ENCODE results near the gene RECK. TPM values are rescaled to one million over a fixed set of nuclear protein-coding genes. Genes with fewer than 3 reads are reported as not detected.

RECK gene
- total RNA-seq = 14.1 and 24.8 TPM in 2 replicates

GRCh38 chr9:36036780-36037548 lies at the start of gene RECK:
Gene RECK, plus strand, starts transcription at chr9:36036913. Its CDS starts 86 bp downstream, at chr9:36036999.

GRCh38 chr9:36136272-36136893 lies 99.7 kb downstream of the RECK start, which contains the start of gene GLIPR2:
Gene GLIPR2, plus strand, starts transcription at chr9:36136733. Its CDS starts 46 bp downstream, at chr9:36136779.

GRCh38 chr9:36169166-36169565 lies 132.5 kb downstream of the RECK start, which contains the start of gene CCIN:
Gene CCIN, plus strand, starts transcription at chr9:36169388. Its CDS starts 115 bp downstream, at chr9:36169503.

Small RNA genes lying within 50 kb of the gene (small RNA-seq; reads per million reads assigned to genes)
- not detected for gene RF02275

Other genes starting within 250 kb of the RECK start
- 5.6 and 5.8 TPM in 2 replicates for gene NPR2, start 245.3 kb upstream of the RECK start, total RNA-seq
- 0.10 TPM in 1 of 2 replicates, not detected in the other for gene SPAG8, start 224.7 kb upstream of the RECK start, total RNA-seq
- gene HINT2, start 221.9 kb upstream of the RECK start, total RNA-seq = 6.2 and 10.0 TPM in 2 replicates
- gene FAM221B, start 208.2 kb upstream of the RECK start, total RNA-seq = not detected in 2 replicates
- 0.19 and 0.98 TPM in 2 replicates for gene TMEM8B, start 207.7 kb upstream of the RECK start, total RNA-seq
- not detected in 2 replicates for gene OR13J1, start 166.5 kb upstream of the RECK start, total RNA-seq
- gene HRCT1, start 130.7 kb upstream of the RECK start, total RNA-seq = 1.8 and 4.6 TPM in 2 replicates
- 2.0 and 4.5 TPM in 2 replicates for gene SPAAR, start 127.4 kb upstream of the RECK start, total RNA-seq
- gene OR2S2, start 78.8 kb upstream of the RECK start, total RNA-seq = not detected in 2 replicates
- gene GLIPR2, start 99.8 kb downstream of the RECK start, total RNA-seq = 15.2 and 37.2 TPM in 2 replicates
- 0.10 and 0.65 TPM in 2 replicates for gene CCIN, start 132.5 kb downstream of the RECK start, total RNA-seq
- 275 and 279 TPM in 2 replicates for gene CLTA, start 154.0 kb downstream of the RECK start, total RNA-seq
- 10.8 and 12.3 TPM in 2 replicates for gene GNE, start 221.5 kb downstream of the RECK start, total RNA-seq

All from vein endothelial cell (primary cell).